HG02588 (cell line): ENCODE measurements around the gene PAM.
"Not testable (repeated sequence)": the region's sequence is repeated elsewhere in the genome, so short reads cannot be mapped to it uniquely, and the experiment has no call there.

Experiments
- ATAC-seq: cut with Tn5 transposase; IDR thresholded peaks from one replicate; pipeline ENCODE4 v1.9.1; 2021; ENCODE audit warnings: mild to moderate bottlenecking, moderate library complexity; ENCODE audit not compliant: unreplicated experiment

The PAM gene

GRCh38 chr5:103034662-103035392, 279.7 kb downstream of the PAM start:
- ATAC-seq = no peak

- ATAC-seq = no peak
Measured at GRCh38 chr5:103035701-103036100, 280.6 kb downstream of the PAM start.

- no peak for ATAC-seq
Measured at GRCh38 chr5:103036601-103037000, 281.5 kb downstream of the PAM start.

- no peak for ATAC-seq
Measured at GRCh38 chr5:103037673-103038455, 282.8 kb downstream of the PAM start.

GRCh38 chr5:103041071-103041676, 286.1 kb downstream of the PAM start:
- no peak for ATAC-seq

- not testable (repeated sequence) for ATAC-seq
Measured at GRCh38 chr5:103046706-103047105, 291.6 kb downstream of the PAM start.

- no peak for ATAC-seq
Measured at GRCh38 chr5:103057208-103058130, 302.4 kb downstream of the PAM start.

- ATAC-seq = no peak
Measured at GRCh38 chr5:103059525-103059924, 304.4 kb downstream of the PAM start.

GRCh38 chr5:103060424-103060954, 305.4 kb downstream of the PAM start:
- no peak for ATAC-seq

GRCh38 chr5:103066326-103066725, 311.2 kb downstream of the PAM start:
- no peak for ATAC-seq

- ATAC-seq = not testable (repeated sequence)
Measured at GRCh38 chr5:103073500-103073899, 318.4 kb downstream of the PAM start.

GRCh38 chr5:103075442-103075841, 320.3 kb downstream of the PAM start:
- ATAC-seq = no peak
